OCI-LY3 (cell line): ENCODE measurements around the gene DENND1A.
"Not testable (repeated sequence)": the region's sequence is repeated elsewhere in the genome, so short reads cannot be mapped to it uniquely, and the experiment has no call there.

ENCODE experiments used
- H2AFZ ChIP-seq: fragments of 200-600, 300-600 bp; shearing (Covaris generic); 2 replicates; pipeline ENCODE4 v1.6.0; 2014; ENCODE audit warnings: antibody characterized with exemption, low read depth, low read length
- H3K27ac ChIP-seq: fragments of 200-600, 300-600 bp; sonication (generic); 2 replicates; pipeline ENCODE4 v1.5.1; 2014; ENCODE audit warnings: mild to moderate bottlenecking, low read length, moderate library complexity, mixed read lengths
- H3K27me3 ChIP-seq: fragments of 200-600, 300-600 bp; sonication (generic); 2 replicates; pipeline ENCODE4 v1.6.1; 2014; ENCODE audit warnings: low read depth, low read length, mixed read lengths
- H3K36me3 ChIP-seq: fragments of 200-600, 300-600 bp; sonication (generic); replicated peaks from 2 replicates; pipeline ENCODE3; 2014; ENCODE audit warnings: low read depth, low read length, mixed read lengths
- H3K4me1 ChIP-seq: fragments of 300-600, 200-600 bp; sonication (generic); 2 replicates; pipeline ENCODE4 v1.6.1; 2014; ENCODE audit warnings: low read length, mixed read lengths
- H3K4me2 ChIP-seq: fragments of 200-600, 300-600 bp; sonication (generic); 2 replicates; pipeline ENCODE4 v1.6.1; 2014; ENCODE audit warnings: low read length, mixed read lengths
- H3K4me3 ChIP-seq: fragments of 300-600, 200-600 bp; sonication (generic); 2 replicates; pipeline ENCODE4 v1.5.1; 2014; ENCODE audit warnings: antibody characterized with exemption, mild to moderate bottlenecking, low read length, moderate library complexity
- H3K79me2 ChIP-seq: fragments of 300-600, 200-600 bp; shearing (Covaris generic); 2 replicates; pipeline ENCODE4 v1.6.1; 2014; ENCODE audit warnings: mild to moderate bottlenecking, low read length, mixed read lengths
- H3K9ac ChIP-seq: fragments of 300-600, 200-600 bp; shearing (Covaris generic); 2 replicates; pipeline ENCODE4 v1.6.0; 2014; ENCODE audit warnings: mild to moderate bottlenecking, low read length, moderate library complexity
- H3K9me3 ChIP-seq: fragments of 200-600, 300-600 bp; shearing (Covaris generic); 2 replicates; pipeline ENCODE4 v1.6.1; 2014; ENCODE audit warnings: low read length, mixed read lengths; ENCODE audit not compliant: insufficient read depth
- H4K20me1 ChIP-seq: fragments of 200-600, 300-600 bp; sonication (generic); 2 replicates; pipeline ENCODE4 v1.6.1; 2016; ENCODE audit warnings: low read length, mixed read lengths; ENCODE audit not compliant: insufficient read depth
- CTCF ChIP-seq: fragments of 200-600, 300-600 bp; sonication (generic); IDR thresholded peaks from 2 replicates; pipeline ENCODE4 v1.5.1; 2014; ENCODE audit warnings: antibody characterized with exemption, low read length, low read depth
- EZH2phosphoT487 ChIP-seq: fragments of 200-600 bp; shearing (Covaris generic); IDR thresholded peaks from 2 replicates; pipeline ENCODE4 v1.6.1; 2018; ENCODE audit warnings: antibody characterized with exemption, mixed run types, low read depth

Gene DENND1A

GRCh38 chr9:123637606-123637944 is 292.4 kb downstream of the DENND1A start:
- H3K27ac ChIP-seq: no peak overlapping the region
- H3K4me2 ChIP-seq: no peak overlapping the region
- H3K36me3 ChIP-seq: peaks cover 2% of the 10 kb centered on the region
- no peak for TF ChIP-seq CTCF
- no peak for TF ChIP-seq EZH2phosphoT487
- no peaks in the 10 kb centered on the region for H3K9me3 ChIP-seq
- no peak overlapping the region for H3K4me3 ChIP-seq
- H3K9ac ChIP-seq: no peak overlapping the region
- H4K20me1 ChIP-seq: peaks cover 18% of the 10 kb centered on the region
- no peaks in the 10 kb centered on the region for H3K4me1 ChIP-seq
- H3K27me3 ChIP-seq: no peaks in the 10 kb centered on the region
- no peak overlapping the region for H2AFZ ChIP-seq
- no peaks in the 10 kb centered on the region for H3K79me2 ChIP-seq

GRCh38 chr9:123636805-123637204 is 293.1 kb downstream of the DENND1A start:
- not testable (repeated sequence) for H3K4me3 ChIP-seq, H3K4me2 ChIP-seq, H3K27ac ChIP-seq, H3K9me3 ChIP-seq, H3K27me3 ChIP-seq, H3K79me2 ChIP-seq, H3K4me1 ChIP-seq, H3K36me3 ChIP-seq, H2AFZ ChIP-seq, H3K9ac ChIP-seq
- H4K20me1 ChIP-seq: peaks cover 19% of the 10 kb centered on the region

GRCh38 chr9:123631862-123632261 is 298.1 kb downstream of the DENND1A start:
- no peak overlapping the region for H3K4me2 ChIP-seq
- peaks cover 16% of the 10 kb centered on the region for H3K36me3 ChIP-seq
- no peak overlapping the region for H3K9ac ChIP-seq

GRCh38 chr9:123630233-123630632 is 299.7 kb downstream of the DENND1A start:
- Histone ChIP-seq H3K79me2 (no peaks in the 10 kb centered on the region), H3K4me3 (no peak overlapping the region), H2AFZ (no peak overlapping the region), H3K27me3 (no peaks in the 10 kb centered on the region), H3K4me2 (no peak overlapping the region), H3K36me3 (peaks cover 16% of the 10 kb centered on the region), H3K27ac (no peak overlapping the region), H4K20me1 (peaks cover 12% of the 10 kb centered on the region), H3K4me1 (no peaks in the 10 kb centered on the region), H3K9me3 (no peaks in the 10 kb centered on the region), H3K9ac (no peak overlapping the region)
- TF ChIP-seq EZH2phosphoT487 (no peak), CTCF (no peak)

More at GRCh38 chr9:123631862-123632261, 298.1 kb downstream of the DENND1A start:
- Histone ChIP-seq H2AFZ (no peak overlapping the region), H3K27ac (no peak overlapping the region), H3K79me2 (no peaks in the 10 kb centered on the region), H3K27me3 (no peaks in the 10 kb centered on the region), H4K20me1 (peaks cover 15% of the 10 kb centered on the region), H3K4me1 (no peaks in the 10 kb centered on the region), H3K4me3 (no peak overlapping the region), H3K9me3 (no peaks in the 10 kb centered on the region)
- TF ChIP-seq CTCF (no peak), EZH2phosphoT487 (no peak)

- Histone ChIP-seq H3K79me2 (no peaks in the 10 kb centered on the region), H3K9ac (no peak overlapping the region), H3K27ac (no peak overlapping the region), H3K9me3 (no peaks in the 10 kb centered on the region), H3K4me1 (peaks cover 3% of the 10 kb centered on the region), H3K36me3 (peaks cover 16% of the 10 kb centered on the region), H3K4me3 (no peak overlapping the region), H4K20me1 (peaks cover 12% of the 10 kb centered on the region), H2AFZ (no peak overlapping the region), H3K4me2 (no peak overlapping the region), H3K27me3 (no peaks in the 10 kb centered on the region)
- TF ChIP-seq CTCF (no peak), EZH2phosphoT487 (no peak)
Observed at GRCh38 chr9:123629531-123629930, 300.4 kb downstream of the DENND1A start.
